Esophagus squamous epithelium (tissue), 4 donors: ENCODE results near the gene PDE3A.

ENCODE experiments used
- CTCF ChIP-seq, 6 experiments: fragments of 450-650 bp in 4 of 6; fragments of 200-600 bp in 2 of 6; sonication (generic) in 2 of 6; IDR thresholded peaks; one replicate each; pipeline ENCODE4 v1.5.1; 2016 to 2019; ENCODE audit warnings: antibody characterized with exemption in 6 of 6, mild to moderate bottlenecking in 4 of 6, moderate library complexity in 4 of 6
- POLR2A ChIP-seq, 4 donors: fragments of 450-650 bp; IDR thresholded peaks; one replicate each; pipeline ENCODE4 v1.6.1; 2017; ENCODE audit warnings: antibody characterized with exemption in 4 of 4, mild to moderate bottlenecking in 4 of 4, moderate library complexity in 3 of 4

GRCh38 chr12:20345866-20346265, 22.5 kb upstream of the PDE3A start:
- TF ChIP-seq CTCF (IDR thresholded peaks at IDR 0.05) (no peak), POLR2A (IDR thresholded peaks at IDR 0.05) (no peak)
